ENCODE measurements around the gene ITIH1.

The ITIH1 gene

DNA sequence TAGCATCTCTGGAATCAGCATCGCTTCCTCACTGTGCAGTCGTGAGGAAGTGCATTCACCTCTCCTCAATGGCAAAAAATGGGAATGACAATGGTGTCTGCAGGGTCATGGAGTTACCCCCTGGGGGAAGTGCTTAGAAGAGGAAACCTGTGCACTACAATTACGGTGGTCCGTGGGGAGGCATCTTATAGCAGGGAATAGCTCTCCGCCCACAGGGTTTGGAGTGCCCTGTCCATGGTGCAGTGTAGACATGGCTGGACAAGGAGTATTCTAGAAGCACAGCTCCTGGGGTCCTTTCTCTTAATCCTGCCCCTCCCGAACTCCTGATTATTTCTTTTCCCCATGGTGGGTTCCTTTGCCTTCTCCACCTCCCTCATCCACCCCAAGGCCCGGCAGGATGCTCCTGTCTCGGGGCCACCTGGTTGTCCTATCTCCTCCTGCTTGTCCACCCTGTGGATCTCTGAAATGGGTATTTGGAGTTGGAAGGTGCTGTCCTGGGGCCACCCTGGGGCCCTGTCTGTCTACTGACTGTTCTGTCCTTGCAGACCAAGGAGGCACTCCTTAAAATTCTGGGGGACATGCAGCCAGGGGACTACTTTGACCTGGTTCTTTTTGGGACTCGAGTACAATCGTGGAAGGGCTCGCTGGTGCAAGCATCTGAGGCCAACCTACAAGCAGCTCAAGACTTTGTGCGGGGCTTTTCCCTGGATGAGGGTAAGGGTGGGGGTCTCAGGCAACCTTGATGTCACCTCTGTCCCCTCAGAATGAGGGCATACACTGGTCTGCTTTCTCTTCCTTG lies 5.2 kb downstream of the ITIH1 start:
- H3K4me3 ChIP-seq (ENCODE audit: low read depth in 1 of 2, low read length in 2 of 2), result no peak overlapping the region
- H3K36me3 ChIP-seq (ENCODE audit: control insufficient read depth in 1 of 2, insufficient read depth in 2 of 2, low read length in 2 of 2), result no peaks in the 10 kb centered on the region
- H3K27ac ChIP-seq (ENCODE audit: low read depth, low read length), result no peak overlapping the region
- H3K27me3 ChIP-seq (ENCODE audit: control insufficient read depth in 1 of 2, insufficient read depth in 2 of 2, low read length in 2 of 2), result no peaks in the 10 kb centered on the region
- H3K9me3 ChIP-seq (ENCODE audit: control insufficient read depth in 1 of 2, low read length in 2 of 2), result no peaks in the 10 kb centered on the region
- H3K4me1 ChIP-seq (ENCODE audit: control insufficient read depth in 1 of 2, insufficient read depth in 2 of 2, low read length in 2 of 2), result no peaks in the 10 kb centered on the region
- H3K9ac ChIP-seq (ENCODE audit: low read depth in 1 of 2, low read length in 2 of 2), result no peak overlapping the region

DNA sequence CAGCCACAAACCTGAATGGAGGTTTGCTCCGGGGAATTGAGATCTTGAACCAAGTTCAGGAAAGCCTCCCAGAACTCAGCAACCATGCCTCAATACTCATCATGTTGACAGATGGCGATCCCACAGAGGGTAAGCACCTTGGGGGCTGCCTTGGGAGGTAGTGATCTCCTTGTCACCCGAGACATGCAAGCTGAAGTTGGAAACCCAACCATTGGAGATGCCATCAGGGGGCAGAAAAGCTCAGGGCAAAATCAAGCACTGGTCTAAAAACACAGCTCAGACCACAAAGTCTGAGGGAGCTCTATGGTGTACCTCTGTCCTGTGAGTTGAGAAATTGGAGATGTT lies 5.8 kb downstream of the ITIH1 start:
- no peaks in the 10 kb centered on the region for H3K4me1 ChIP-seq (ENCODE audit: control insufficient read depth in 1 of 2, insufficient read depth in 2 of 2, low read length in 2 of 2)
- no peaks in the 10 kb centered on the region for H3K36me3 ChIP-seq (ENCODE audit: control insufficient read depth in 1 of 2, insufficient read depth in 2 of 2, low read length in 2 of 2)
- no peak overlapping the region for H3K9ac ChIP-seq (ENCODE audit: low read depth in 1 of 2, low read length in 2 of 2)
- no peak overlapping the region for H3K27ac ChIP-seq (ENCODE audit: low read depth, low read length)
- no peaks in the 10 kb centered on the region for H3K27me3 ChIP-seq (ENCODE audit: control insufficient read depth in 1 of 2, insufficient read depth in 2 of 2, low read length in 2 of 2)
- H3K4me3 ChIP-seq (ENCODE audit: low read depth in 1 of 2, low read length in 2 of 2), result no peak overlapping the region
- H3K9me3 ChIP-seq (ENCODE audit: control insufficient read depth in 1 of 2, low read length in 2 of 2), result no peaks in the 10 kb centered on the region

DNA sequence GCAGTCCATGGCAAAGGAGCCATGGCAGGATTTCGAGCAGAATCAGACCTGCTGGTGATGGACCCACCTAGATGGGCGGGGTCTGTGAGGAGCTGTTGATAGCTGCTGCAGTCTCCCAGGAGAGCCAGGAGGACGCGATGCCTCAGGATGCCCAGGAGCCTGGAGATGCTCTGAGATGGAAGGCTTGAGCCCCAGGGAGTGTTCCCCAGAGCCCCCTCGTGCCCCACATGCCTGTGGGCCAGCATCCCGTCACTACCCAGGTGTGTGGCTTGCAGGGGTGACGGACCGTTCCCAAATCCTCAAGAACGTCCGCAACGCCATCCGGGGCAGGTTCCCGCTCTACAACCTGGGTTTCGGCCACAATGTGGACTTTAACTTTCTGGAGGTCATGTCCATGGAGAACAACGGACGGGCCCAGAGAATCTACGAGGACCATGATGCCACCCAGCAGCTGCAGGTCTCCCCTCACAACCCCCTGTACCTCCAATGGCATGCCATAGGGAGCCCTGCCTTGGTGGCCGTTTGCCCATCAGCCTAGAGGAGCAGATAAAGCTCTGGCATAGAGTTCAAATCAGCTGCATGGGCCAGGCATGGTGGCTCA lies 6.7 kb downstream of the ITIH1 start:
- H3K4me1 ChIP-seq (ENCODE audit: control insufficient read depth in 1 of 2, insufficient read depth in 2 of 2, low read length in 2 of 2), result no peaks in the 10 kb centered on the region
- no peak overlapping the region for H3K27ac ChIP-seq (ENCODE audit: low read depth, low read length)
- no peaks in the 10 kb centered on the region for H3K27me3 ChIP-seq (ENCODE audit: control insufficient read depth in 1 of 2, insufficient read depth in 2 of 2, low read length in 2 of 2)
- no peaks in the 10 kb centered on the region for H3K36me3 ChIP-seq (ENCODE audit: control insufficient read depth in 1 of 2, insufficient read depth in 2 of 2, low read length in 2 of 2)
- H3K4me3 ChIP-seq (ENCODE audit: low read depth in 1 of 2, low read length in 2 of 2), result no peak overlapping the region
- H3K9ac ChIP-seq (ENCODE audit: low read depth in 1 of 2, low read length in 2 of 2), result no peak overlapping the region
- H3K9me3 ChIP-seq (ENCODE audit: control insufficient read depth in 1 of 2, low read length in 2 of 2), result no peaks in the 10 kb centered on the region

DNA sequence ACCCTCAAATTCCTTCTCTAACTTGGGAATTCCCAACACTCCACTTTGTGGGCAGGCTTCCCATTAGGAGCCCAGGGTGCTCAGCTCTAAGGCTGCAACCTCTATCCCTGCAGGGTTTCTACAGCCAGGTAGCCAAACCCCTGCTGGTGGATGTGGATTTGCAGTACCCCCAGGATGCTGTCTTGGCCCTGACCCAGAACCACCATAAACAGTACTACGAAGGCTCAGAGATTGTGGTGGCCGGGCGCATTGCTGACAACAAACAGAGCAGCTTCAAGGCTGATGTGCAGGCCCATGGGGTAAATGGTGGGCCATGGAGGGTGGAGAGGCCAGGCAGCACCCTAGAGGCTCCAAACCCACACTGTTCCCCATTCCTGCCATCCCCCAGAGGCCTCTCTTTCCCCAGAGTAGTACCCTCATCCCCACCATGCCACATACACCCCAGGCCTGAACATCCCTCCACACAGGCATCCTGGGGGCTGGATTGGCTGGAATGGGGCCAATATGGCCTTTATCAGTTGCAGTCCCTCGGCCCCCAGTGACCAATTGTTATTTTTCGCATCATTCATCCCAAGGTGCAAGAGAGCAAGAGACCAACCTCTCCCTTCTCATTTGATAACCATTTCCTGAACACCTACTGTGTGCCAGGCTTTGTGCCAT lies 7.7 kb downstream of the ITIH1 start:
- H3K27me3 ChIP-seq (ENCODE audit: control insufficient read depth in 1 of 2, insufficient read depth in 2 of 2, low read length in 2 of 2), result no peaks in the 10 kb centered on the region
- H3K4me1 ChIP-seq (ENCODE audit: control insufficient read depth in 1 of 2, insufficient read depth in 2 of 2, low read length in 2 of 2), result no peaks in the 10 kb centered on the region
- H3K9ac ChIP-seq (ENCODE audit: low read depth in 1 of 2, low read length in 2 of 2), result no peak overlapping the region
- no peaks in the 10 kb centered on the region for H3K9me3 ChIP-seq (ENCODE audit: control insufficient read depth in 1 of 2, low read length in 2 of 2)
- no peak overlapping the region for H3K4me3 ChIP-seq (ENCODE audit: low read depth in 1 of 2, low read length in 2 of 2)
- no peaks in the 10 kb centered on the region for H3K36me3 ChIP-seq (ENCODE audit: control insufficient read depth in 1 of 2, insufficient read depth in 2 of 2, low read length in 2 of 2)
- H3K27ac ChIP-seq (ENCODE audit: low read depth, low read length), result no peak overlapping the region

DNA sequence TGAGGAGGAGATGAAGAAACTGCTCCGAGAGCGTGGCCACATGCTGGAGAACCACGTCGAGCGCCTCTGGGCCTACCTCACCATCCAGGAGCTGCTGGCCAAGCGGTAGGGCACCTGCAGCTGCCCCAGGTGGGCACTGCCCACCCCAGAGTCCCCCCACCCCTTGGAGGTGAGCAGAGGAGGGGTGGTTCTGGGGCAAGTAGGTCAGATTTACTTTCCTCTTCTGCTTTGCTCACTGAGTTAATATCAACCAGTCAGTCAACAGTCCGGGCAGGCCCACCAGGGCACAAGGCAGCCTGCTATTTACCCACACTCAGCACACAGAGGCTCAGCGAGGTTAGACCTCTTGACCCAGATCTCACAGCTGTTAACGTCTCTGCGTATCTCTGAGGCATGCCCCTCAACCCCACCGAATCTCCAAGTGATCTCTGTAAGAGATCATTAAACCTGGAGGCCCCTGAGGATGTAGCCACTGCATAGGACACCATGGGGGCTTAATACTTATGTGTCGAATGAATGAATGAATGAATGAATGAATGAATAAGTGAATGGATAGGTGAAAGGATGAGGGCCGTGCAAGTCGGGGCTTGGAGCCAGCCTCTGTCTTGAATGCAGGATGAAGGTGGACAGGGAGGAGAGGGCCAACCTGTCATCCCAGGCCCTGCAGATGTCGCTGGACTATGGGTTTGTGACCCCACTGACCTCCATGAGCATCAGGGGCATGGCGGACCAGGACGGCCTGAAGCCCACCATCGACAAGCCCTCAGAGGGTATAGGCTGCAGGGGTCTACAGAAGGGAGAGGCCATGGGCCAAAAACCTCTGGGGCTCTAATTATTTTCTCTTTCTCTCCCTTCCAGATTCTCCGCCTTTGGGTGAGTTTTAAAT lies 9.2 kb downstream of the ITIH1 start:
- H3K27ac ChIP-seq (ENCODE audit: low read depth, low read length), result no peak overlapping the region
- no peak overlapping the region for H3K4me3 ChIP-seq (ENCODE audit: low read depth in 1 of 2, low read length in 2 of 2)
- no peaks in the 10 kb centered on the region for H3K36me3 ChIP-seq (ENCODE audit: control insufficient read depth in 1 of 2, insufficient read depth in 2 of 2, low read length in 2 of 2)
- H3K27me3 ChIP-seq (ENCODE audit: control insufficient read depth in 1 of 2, insufficient read depth in 2 of 2, low read length in 2 of 2), result no peaks in the 10 kb centered on the region
- no peaks in the 10 kb centered on the region for H3K4me1 ChIP-seq (ENCODE audit: control insufficient read depth in 1 of 2, insufficient read depth in 2 of 2, low read length in 2 of 2)
- no peaks in the 10 kb centered on the region for H3K9me3 ChIP-seq (ENCODE audit: control insufficient read depth in 1 of 2, low read length in 2 of 2)
- H3K9ac ChIP-seq (ENCODE audit: low read depth in 1 of 2, low read length in 2 of 2), result no peak overlapping the region

DNA sequence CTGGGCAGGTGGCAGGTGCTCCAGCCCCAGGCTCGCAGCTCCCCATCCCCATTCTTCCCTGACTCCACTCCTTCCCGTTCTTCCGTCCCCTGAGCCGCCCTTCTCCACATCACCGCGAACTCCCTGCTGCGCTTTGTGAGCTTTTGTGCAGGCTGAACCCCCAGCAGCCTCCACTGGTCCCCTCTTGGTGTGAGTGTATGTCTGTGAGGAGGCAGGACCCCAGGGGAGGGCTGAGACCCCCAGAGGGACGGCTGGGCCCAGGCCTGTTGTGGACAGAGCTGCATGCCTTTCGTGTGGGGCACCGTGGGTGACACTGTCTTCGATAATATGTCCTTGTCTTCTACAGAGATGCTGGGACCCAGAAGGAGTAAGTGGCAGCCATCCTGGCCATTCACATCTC lies 9.8 kb downstream of the ITIH1 start:
- no peaks in the 10 kb centered on the region for H3K36me3 ChIP-seq (ENCODE audit: control insufficient read depth in 1 of 2, insufficient read depth in 2 of 2, low read length in 2 of 2)
- H3K9ac ChIP-seq (ENCODE audit: low read depth in 1 of 2, low read length in 2 of 2), result no peak overlapping the region
- no peaks in the 10 kb centered on the region for H3K9me3 ChIP-seq (ENCODE audit: control insufficient read depth in 1 of 2, low read length in 2 of 2)
- H3K27ac ChIP-seq (ENCODE audit: low read depth, low read length), result no peak overlapping the region
- no peaks in the 10 kb centered on the region for H3K27me3 ChIP-seq (ENCODE audit: control insufficient read depth in 1 of 2, insufficient read depth in 2 of 2, low read length in 2 of 2)
- no peaks in the 10 kb centered on the region for H3K4me1 ChIP-seq (ENCODE audit: control insufficient read depth in 1 of 2, insufficient read depth in 2 of 2, low read length in 2 of 2)
- no peak overlapping the region for H3K4me3 ChIP-seq (ENCODE audit: low read depth in 1 of 2, low read length in 2 of 2)

DNA sequence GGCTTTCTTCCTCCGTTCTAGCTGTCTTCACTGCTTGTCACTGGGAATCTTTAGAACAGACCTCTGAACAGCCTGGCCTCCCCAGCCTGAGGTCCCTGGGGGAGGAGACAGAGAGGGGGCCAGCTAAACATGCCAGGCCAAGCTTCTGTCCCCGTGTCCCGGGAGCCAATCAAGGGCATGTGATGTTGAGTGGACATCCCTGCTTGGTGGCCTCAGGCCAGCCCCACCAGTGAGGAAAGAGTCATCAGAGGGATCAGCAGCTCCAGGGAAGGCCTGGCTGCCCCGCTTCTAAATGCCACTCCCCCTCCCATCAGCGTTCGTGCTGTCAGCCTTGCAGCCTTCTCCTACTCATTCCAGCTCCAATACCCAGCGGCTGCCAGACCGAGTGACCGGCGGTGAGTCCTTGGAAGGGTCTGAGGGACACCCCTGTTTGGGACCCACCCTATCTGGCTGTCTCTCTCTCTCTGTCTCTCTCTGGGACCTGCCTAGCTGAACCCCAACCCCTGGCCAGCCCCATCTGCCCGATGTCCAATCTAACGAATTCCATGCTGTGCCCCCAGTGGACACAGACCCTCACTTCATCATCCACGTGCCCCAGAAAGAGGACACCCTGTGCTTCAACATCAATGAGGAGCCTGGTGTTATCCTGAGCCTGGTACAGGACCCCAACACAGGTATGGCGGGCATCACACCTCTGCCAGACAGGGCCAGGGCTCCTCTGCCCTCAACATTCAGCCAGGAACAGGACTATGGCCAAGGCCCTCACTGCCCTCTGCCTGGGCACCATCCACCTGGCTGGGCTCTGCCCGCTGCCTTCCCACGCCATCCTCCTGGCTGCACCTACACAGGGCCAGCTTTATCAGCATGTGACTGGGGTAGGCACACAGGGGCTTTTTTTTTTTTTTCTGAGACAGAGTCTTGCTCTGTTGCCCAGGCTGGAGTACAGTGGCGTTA lies 10.6 kb downstream of the ITIH1 start:
- no peaks in the 10 kb centered on the region for H3K9me3 ChIP-seq (ENCODE audit: control insufficient read depth in 1 of 2, low read length in 2 of 2)
- no peak overlapping the region for H3K9ac ChIP-seq (ENCODE audit: low read depth in 1 of 2, low read length in 2 of 2)
- H3K36me3 ChIP-seq (ENCODE audit: control insufficient read depth in 1 of 2, insufficient read depth in 2 of 2, low read length in 2 of 2), result no peaks in the 10 kb centered on the region
- H3K4me1 ChIP-seq (ENCODE audit: control insufficient read depth in 1 of 2, insufficient read depth in 2 of 2, low read length in 2 of 2), result no peaks in the 10 kb centered on the region
- H3K27ac ChIP-seq (ENCODE audit: low read depth, low read length), result no peak overlapping the region
- no peaks in the 10 kb centered on the region for H3K27me3 ChIP-seq (ENCODE audit: control insufficient read depth in 1 of 2, insufficient read depth in 2 of 2, low read length in 2 of 2)
- no peak overlapping the region for H3K4me3 ChIP-seq (ENCODE audit: low read depth in 1 of 2, low read length in 2 of 2)

DNA sequence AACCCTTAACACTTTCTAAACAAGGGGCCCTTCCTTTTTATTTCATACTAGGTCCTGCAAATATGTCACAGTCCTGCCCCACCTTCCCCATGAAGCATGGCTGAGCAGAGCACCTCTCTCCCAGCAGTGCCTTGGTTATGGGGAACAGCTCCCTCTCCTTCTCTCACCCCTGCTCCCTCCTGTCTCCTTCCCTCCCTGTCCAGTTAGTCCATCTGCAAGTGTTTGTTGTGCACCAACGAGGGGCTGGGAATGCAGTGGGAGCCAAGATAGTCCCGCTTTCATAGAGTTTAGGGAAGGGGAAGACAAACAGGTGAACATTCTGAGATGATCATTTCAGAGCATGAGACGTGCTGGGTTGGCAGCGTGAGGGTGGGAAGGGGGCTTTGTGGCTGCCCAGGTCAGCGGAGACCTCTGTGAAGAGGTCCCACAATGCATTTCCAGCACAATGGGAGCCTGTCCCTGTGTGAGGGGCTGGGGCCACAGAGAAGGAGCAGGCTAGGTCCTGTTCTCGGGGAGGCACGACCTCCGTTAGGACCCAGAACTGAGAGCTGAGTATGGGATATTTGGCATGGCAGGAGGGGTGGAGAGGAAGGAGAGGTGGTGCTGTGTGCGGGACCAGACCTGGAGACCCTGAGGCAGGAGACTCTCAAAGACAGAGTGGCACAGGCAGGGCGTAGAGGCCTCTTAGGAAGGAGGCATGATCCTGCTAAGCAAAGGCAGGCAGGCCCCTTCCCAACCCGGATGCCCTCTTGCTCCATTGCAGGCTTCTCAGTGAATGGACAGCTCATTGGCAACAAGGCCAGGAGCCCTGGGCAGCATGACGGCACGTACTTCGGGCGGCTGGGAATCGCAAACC lies 11.7 kb downstream of the ITIH1 start:
- Histone ChIP-seq H3K27ac (ENCODE audit: low read depth, low read length) (no peak overlapping the region), H3K27me3 (ENCODE audit: control insufficient read depth in 1 of 2, insufficient read depth in 2 of 2, low read length in 2 of 2) (no peaks in the 10 kb centered on the region), H3K36me3 (ENCODE audit: control insufficient read depth in 1 of 2, insufficient read depth in 2 of 2, low read length in 2 of 2) (no peaks in the 10 kb centered on the region), H3K4me3 (ENCODE audit: low read depth in 1 of 2, low read length in 2 of 2) (no peak overlapping the region), H3K9ac (ENCODE audit: low read depth in 1 of 2, low read length in 2 of 2) (no peak overlapping the region), H3K9me3 (ENCODE audit: control insufficient read depth in 1 of 2, low read length in 2 of 2) (no peaks in the 10 kb centered on the region), H3K4me1 (ENCODE audit: control insufficient read depth in 1 of 2, insufficient read depth in 2 of 2, low read length in 2 of 2) (no peaks in the 10 kb centered on the region)

DNA sequence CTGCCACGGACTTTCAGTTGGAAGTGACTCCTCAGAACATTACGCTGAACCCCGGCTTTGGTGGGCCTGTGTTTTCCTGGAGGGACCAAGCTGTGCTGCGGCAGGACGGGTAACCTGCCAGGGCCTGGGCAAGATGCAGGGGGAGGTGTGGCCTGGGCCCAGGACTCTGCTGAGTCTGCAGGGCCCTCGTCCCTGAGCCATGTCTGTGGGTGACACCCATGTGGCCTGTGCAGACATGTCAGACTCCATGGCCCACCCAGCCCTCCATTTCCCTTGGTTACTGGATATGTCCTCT lies 12.3 kb downstream of the ITIH1 start:
- H3K27ac ChIP-seq (ENCODE audit: low read depth, low read length), result no peak overlapping the region
- H3K4me3 ChIP-seq (ENCODE audit: low read depth in 1 of 2, low read length in 2 of 2), result no peak overlapping the region
- H3K27me3 ChIP-seq (ENCODE audit: control insufficient read depth in 1 of 2, insufficient read depth in 2 of 2, low read length in 2 of 2), result no peaks in the 10 kb centered on the region
- no peaks in the 10 kb centered on the region for H3K4me1 ChIP-seq (ENCODE audit: control insufficient read depth in 1 of 2, insufficient read depth in 2 of 2, low read length in 2 of 2)
- no peaks in the 10 kb centered on the region for H3K9me3 ChIP-seq (ENCODE audit: control insufficient read depth in 1 of 2, low read length in 2 of 2)
- H3K36me3 ChIP-seq (ENCODE audit: control insufficient read depth in 1 of 2, insufficient read depth in 2 of 2, low read length in 2 of 2), result no peaks in the 10 kb centered on the region
- no peak overlapping the region for H3K9ac ChIP-seq (ENCODE audit: low read depth in 1 of 2, low read length in 2 of 2)
